Mesothelial cell of epicardium (in vitro differentiated cells): ENCODE measurements around the gene EMC10. TPM values are rescaled to one million over a fixed set of nuclear protein-coding genes. Genes with fewer than 3 reads are reported as not detected.
A peak's percentile ranks its signal among the peaks of the same experiment; 100 is the strongest.
"Not testable (repeated sequence)": the region's sequence is repeated elsewhere in the genome, so short reads cannot be mapped to it uniquely, and the experiment has no call there.

ENCODE experiments used
- DNase-seq, 2 experiments: peaks; one replicate each; pipeline ENCODE4 v3.0.0; 2021; ENCODE audit warnings: low spot score in 2 of 2; ENCODE audit not compliant: unreplicated experiment in 2 of 2
- H3K27ac Mint-ChIP-seq: 2 replicates; pipeline ENCODE4 v1.8.0; 2021; ENCODE audit warnings: mixed read lengths
- H3K27me3 Mint-ChIP-seq: 2 replicates; pipeline ENCODE4 v1.8.0; 2021; ENCODE audit warnings: low read depth, mixed read lengths
- H3K36me3 Mint-ChIP-seq: 2 replicates; pipeline ENCODE4 v1.8.0; 2021; ENCODE audit warnings: mixed read lengths
- H3K4me1 Mint-ChIP-seq: 2 replicates; pipeline ENCODE4 v1.8.0; 2021; ENCODE audit warnings: mixed read lengths
- H3K4me3 Mint-ChIP-seq: 2 replicates; pipeline ENCODE4 v1.8.0; 2021; ENCODE audit warnings: mild to moderate bottlenecking, moderate library complexity, mixed read lengths
- H3K9me3 Mint-ChIP-seq: 2 replicates; pipeline ENCODE4 v1.8.0; 2021; ENCODE audit warnings: mixed read lengths
- total RNA-seq: library from RNA; stranded (reverse); gene quantifications from 3 replicates; pipeline ENCODE4 v1.2.1, GENCODE V29; 2021
- TF ChIP-seq, protein P1 (sequence below): fragments of 200-600 bp; sonication (generic); IDR thresholded peaks from one replicate; pipeline ENCODE4 v1.5.0; 2021; ENCODE audit warnings: antibody characterized with exemption; ENCODE audit not compliant: unreplicated experiment

Gene EMC10
- total RNA-seq, 1 donor from 2014 or later = 176 TPM

DNA sequence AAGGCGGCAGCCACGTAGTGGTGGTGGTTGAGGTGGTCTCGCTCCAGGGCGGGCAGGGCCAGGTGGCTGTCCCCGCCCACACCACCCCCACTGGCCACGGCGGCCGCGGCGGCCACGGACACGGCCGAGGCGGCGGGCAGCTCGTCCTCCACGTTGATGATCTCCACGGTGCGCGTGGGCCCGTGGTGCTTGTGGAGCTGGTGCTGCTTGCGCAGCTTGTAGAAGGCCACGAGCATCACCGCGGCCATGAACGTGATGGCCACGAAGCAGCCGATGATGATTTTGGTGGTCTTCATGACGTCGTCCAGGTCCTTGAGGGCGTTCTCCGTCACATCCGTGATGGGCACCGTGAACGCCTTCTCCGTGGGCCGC is 41.4 kb downstream of the EMC10 start:
- TF ChIP-seq, protein P1, sequence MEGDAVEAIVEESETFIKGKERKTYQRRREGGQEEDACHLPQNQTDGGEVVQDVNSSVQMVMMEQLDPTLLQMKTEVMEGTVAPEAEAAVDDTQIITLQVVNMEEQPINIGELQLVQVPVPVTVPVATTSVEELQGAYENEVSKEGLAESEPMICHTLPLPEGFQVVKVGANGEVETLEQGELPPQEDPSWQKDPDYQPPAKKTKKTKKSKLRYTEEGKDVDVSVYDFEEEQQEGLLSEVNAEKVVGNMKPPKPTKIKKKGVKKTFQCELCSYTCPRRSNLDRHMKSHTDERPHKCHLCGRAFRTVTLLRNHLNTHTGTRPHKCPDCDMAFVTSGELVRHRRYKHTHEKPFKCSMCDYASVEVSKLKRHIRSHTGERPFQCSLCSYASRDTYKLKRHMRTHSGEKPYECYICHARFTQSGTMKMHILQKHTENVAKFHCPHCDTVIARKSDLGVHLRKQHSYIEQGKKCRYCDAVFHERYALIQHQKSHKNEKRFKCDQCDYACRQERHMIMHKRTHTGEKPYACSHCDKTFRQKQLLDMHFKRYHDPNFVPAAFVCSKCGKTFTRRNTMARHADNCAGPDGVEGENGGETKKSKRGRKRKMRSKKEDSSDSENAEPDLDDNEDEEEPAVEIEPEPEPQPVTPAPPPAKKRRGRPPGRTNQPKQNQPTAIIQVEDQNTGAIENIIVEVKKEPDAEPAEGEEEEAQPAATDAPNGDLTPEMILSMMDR = no peak
- no peak overlapping the region for H3K4me3 Mint-ChIP-seq
- no peaks in the 10 kb centered on the region for H3K9me3 Mint-ChIP-seq
- no peak for DNase-seq
- no peaks in the 10 kb centered on the region for H3K27me3 Mint-ChIP-seq
- no peaks in the 10 kb centered on the region for H3K36me3 Mint-ChIP-seq
- no peak overlapping the region for H3K27ac Mint-ChIP-seq
- no peaks in the 10 kb centered on the region for H3K4me1 Mint-ChIP-seq

DNA sequence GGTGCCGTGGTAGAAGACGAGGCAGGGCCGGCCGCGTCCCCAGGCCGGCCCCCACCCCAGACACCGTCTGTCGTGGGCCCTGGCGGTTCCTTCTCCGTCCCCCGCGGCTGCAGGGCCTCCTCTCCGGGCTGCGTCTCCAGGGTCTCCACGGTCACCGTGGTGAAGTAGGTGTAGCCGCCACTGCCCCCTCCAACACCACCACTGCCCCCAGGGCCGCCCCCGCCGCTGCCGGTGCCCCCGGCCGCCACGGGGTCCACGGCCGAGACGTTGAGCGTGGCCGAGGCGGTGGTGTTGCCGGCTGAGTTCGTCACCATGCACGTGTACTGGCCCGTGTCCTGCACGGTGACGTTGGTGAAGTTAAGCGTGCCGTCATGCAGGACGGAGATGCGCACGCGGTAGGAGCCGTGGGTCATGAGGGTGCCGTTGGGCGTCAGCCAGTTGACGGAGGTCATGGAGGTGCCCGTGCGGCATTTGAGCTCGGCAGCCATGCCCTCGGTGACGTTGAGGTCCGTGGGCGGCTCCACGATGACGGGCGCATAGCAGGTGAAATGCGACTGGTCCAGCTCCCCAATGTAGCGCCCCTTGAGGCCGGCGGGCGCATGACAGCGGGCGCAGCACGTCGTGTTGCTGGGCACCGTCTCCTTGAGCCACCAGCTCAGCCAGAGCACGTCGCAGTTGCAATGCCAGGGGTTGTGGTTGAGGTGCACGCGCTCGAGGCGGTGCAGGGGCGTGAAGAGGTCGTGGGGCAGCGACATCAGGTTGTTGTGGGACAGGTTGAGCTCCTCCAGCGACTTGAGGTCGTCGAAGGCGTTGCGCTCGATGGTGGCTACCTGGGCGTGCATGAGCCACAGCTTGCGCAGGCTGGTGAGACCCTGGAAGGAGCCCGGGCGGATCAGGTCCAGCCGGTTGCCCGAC is 42.0 kb downstream of the EMC10 start:
- no peak for DNase-seq
- no peaks in the 10 kb centered on the region for H3K9me3 Mint-ChIP-seq
- TF ChIP-seq, protein P1 = peak; percentile 42
- no peak overlapping the region for H3K27ac Mint-ChIP-seq
- no peak overlapping the region for H3K4me3 Mint-ChIP-seq
- no peaks in the 10 kb centered on the region for H3K36me3 Mint-ChIP-seq
- H3K4me1 Mint-ChIP-seq = no peaks in the 10 kb centered on the region
- no peaks in the 10 kb centered on the region for H3K27me3 Mint-ChIP-seq

DNA sequence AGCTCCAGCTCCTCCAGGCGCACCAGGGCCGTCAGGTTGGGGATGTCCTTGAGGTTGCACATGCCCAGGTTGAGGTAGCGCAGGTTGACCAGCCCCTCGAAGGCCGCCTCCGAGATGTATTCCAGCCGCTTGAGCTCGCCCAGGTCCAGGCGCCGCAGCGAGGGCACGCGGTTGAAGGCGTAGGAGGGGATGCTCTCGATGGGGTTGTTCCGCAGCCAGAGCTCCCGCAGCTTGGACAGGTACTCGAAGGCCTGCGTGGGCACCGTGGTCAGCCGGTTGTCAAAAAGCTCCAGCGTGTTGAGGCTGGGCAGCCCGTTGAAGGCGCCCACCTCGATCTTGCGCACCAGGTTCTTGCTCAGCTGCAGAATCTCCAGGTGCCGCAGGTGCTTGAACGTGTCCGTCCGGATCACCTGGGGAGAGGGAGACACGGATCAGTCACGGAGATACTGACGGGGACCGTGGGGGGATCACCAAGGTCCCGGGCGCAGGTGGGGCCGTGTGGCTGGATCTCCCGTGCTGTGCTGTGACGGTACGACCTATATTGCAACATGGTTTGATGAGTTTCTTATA is 42.8 kb downstream of the EMC10 start:
- H3K9me3 Mint-ChIP-seq = no peaks in the 10 kb centered on the region
- TF ChIP-seq, protein P1 = no peak
- no peak for DNase-seq
- H3K27me3 Mint-ChIP-seq = no peaks in the 10 kb centered on the region
- no peaks in the 10 kb centered on the region for H3K4me1 Mint-ChIP-seq
- no peak overlapping the region for H3K27ac Mint-ChIP-seq
- H3K4me3 Mint-ChIP-seq = no peak overlapping the region
- no peaks in the 10 kb centered on the region for H3K36me3 Mint-ChIP-seq

DNA sequence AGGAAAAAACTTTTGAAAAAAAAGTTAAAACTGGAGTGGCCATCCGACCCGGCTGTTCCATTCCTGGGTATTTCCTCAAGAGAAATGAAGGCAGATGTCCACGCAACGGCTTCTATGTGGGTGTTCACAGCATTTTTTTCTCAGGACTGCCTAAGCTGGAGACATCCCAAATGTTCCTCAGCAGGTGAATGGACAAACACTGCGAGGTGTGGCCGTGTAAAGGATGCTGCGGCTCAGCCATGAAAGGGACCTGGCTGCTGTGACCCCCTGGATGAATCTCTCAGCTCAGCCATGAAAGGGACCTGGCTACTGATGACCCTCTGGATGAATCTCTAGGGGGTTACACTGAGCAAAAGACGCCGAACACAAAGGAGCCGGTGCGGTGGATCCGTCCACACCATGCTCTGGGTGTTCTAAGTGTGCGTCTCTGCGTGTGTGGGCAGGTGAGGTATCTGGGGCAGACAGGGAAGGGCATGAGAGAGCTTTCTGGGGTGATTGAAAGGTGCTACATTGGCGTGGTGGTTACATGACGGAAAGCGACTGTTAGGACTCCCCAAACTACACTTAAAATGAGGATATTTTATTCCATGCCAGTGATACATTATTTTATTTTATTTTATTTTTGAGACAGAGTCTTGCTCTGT is 44.6 kb downstream of the EMC10 start:
- Mint-ChIP-seq H3K4me1 (no peaks in the 10 kb centered on the region), H3K9me3 (no peaks in the 10 kb centered on the region), H3K4me3 (no peak overlapping the region), H3K27me3 (no peaks in the 10 kb centered on the region), H3K36me3 (no peaks in the 10 kb centered on the region), H3K27ac (no peak overlapping the region)
- TF ChIP-seq, protein P1 = no peak
- no peak for DNase-seq

DNA sequence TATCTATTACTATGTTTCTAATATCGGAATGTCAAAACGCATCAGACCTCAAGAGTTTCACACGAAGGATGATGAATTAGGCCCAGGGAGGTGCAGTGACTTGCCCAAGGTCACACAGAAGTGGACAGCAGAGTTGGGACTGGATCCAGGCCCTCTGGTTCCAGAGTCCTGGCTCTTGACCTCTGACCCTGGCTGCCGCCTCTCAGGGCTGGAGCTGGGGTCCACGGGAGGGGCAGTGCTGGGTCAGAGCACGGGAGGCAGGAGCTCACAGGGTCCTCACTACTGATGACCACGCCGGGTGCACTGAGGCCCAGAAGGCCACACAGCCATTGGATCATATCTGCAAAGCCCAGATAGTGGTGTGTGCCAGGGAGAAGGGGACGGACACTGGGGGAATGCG is 46.6 kb downstream of the EMC10 start:
- no peak for DNase-seq

DNA sequence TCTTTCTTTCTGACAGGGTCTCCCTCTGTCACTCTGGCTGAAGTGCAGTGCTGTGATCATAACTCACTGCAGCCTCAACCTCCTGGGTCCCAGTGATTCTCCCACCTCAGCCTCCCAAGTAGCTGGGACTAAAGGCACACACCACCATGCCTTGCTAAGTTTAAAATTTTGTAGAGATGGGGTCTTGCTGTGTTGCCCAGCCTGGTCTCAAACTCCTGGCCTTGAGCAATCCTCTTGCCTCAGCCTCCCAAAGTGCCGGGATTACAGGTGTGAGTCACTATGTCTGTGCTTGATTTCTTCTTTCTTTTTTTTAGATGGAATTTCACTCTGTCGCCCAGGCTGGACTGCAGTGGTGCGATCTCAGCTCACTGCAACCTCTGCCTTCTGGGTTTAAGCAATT is 51.7 kb downstream of the EMC10 start:
- H3K9me3 Mint-ChIP-seq, DNase-seq, H3K4me1 Mint-ChIP-seq, H3K27ac Mint-ChIP-seq, H3K4me3 Mint-ChIP-seq, H3K27me3 Mint-ChIP-seq, H3K36me3 Mint-ChIP-seq: not testable (repeated sequence)

More for the DNA sequence above, 46.6 kb downstream of the EMC10 start:
- no peak overlapping the region for H3K4me3 Mint-ChIP-seq
- peaks cover 3% of the 10 kb centered on the region for H3K27me3 Mint-ChIP-seq
- TF ChIP-seq, protein P1 = no peak
- H3K9me3 Mint-ChIP-seq = no peaks in the 10 kb centered on the region
- no peaks in the 10 kb centered on the region for H3K4me1 Mint-ChIP-seq
- H3K36me3 Mint-ChIP-seq = no peaks in the 10 kb centered on the region
- H3K27ac Mint-ChIP-seq = no peak overlapping the region
